ENCODE data around the gene C1orf115. TPM values are rescaled to one million over a fixed set of nuclear protein-coding genes. Genes with fewer than 3 reads are reported as not detected.

The C1orf115 gene
- total and polyA plus RNA-seq, 9 of the 15 experiments (the other 6 are each of a cell fraction or from before 2014, with no cell fraction given) = not detected

- H3K9me3 ChIP-seq (replicated peaks; ENCODE audit: control insufficient read depth, insufficient read depth, low read depth, low read length) = no peaks in the 10 kb centered on the region
- intact Hi-C loops (cut with micrococcal nuclease) (no loop called here), in situ Hi-C loops (cut with MboI) (no loop called here)
- no peaks in the 10 kb centered on the region for H3K36me3 ChIP-seq (ENCODE audit: control insufficient read depth, insufficient read depth, low read length)
- no peak for FAIRE-seq
- WGBS (ENCODE audit: insufficient coverage, low coverage, missing lambda C conversion rate) = 1% methylated on average over 3 of the region's 3 CpGs
- H3K4me3 ChIP-seq = no peak overlapping the region
- no peaks in the 10 kb centered on the region for H3K9me1 ChIP-seq (ENCODE audit: control insufficient read depth, insufficient read depth, low read length)
- H3K27me3 ChIP-seq (ENCODE audit: control insufficient read depth in 2 of 2, insufficient read depth in 2 of 2, low read length in 2 of 2) = peaks cover 2 to 14% of the 10 kb centered on the region in 2 experiments; a peak in 2 of 5 replicates
- no peak overlapping the region for H3K27ac ChIP-seq (ENCODE audit: extremely low read depth, low read depth, low read length)
- no peak overlapping the region for H3K4me2 ChIP-seq (ENCODE audit: insufficient read depth, low read length)
- TF ChIP-seq ETV1 (tag; conservative IDR thresholded peaks at IDR 0.05; ENCODE audit: low read depth) = no peak
- TF ChIP-seq MECOM (CRISPR knock-in tag; IDR thresholded peaks at IDR 0.05) = no peak
- 0 out of 6 replicates have a peak, but pooled peaks of 1 of the 3 experiments have one; percentile 35 for TF ChIP-seq CTCF (IDR thresholded peaks at IDR 0.05 in 2 of 3, conservative IDR thresholded peaks at IDR 0.05 in 1 of 3; ENCODE audit: insufficient read depth in 2 of 3, low read depth in 1 of 3, low read length in 3 of 3)
- ChIA-PET CTCF (ENCODE audit: low intra/inter-chr PET ratio) (interaction anchor here (0.5 kb wide), 1 partner anchor 103 kb away, joined by 4 read pairs; no protein-coding TSS in a partner anchor), POLR2A (no interaction called here)
- no peaks in the 10 kb centered on the region for H3K79me2 ChIP-seq (ENCODE audit: control insufficient read depth, insufficient read depth, low read length)
- H4K20me1 ChIP-seq (replicated peaks; ENCODE audit: control insufficient read depth, insufficient read depth, low read length) = no peaks in the 10 kb centered on the region
- H2AFZ ChIP-seq (ENCODE audit: low read depth, low read length) = no peak overlapping the region
- DNase-seq (ENCODE audit: extremely low read depth in 1 of 4, low spot score in 3 of 4) = no peak
- BruUV-seq (replicated peaks) = no TSS peak
- peaks cover 0 to 7% of the 10 kb centered on the region in 2 experiments; a peak in 1 of 5 replicates for H3K4me1 ChIP-seq (replicated peaks in 1 of 2; ENCODE audit: control insufficient read depth in 2 of 2, insufficient read depth in 2 of 2, low read length in 2 of 2)
- peak; percentile 59 for ATAC-seq
- no peak overlapping the region for H3K9ac ChIP-seq (ENCODE audit: insufficient read depth in 1 of 2, low read depth in 2 of 2, low read length in 2 of 2)
These were observed 4.3 kb upstream of the C1orf115 start for GRCh38 chr1:220685879-220686278.

- H3K27ac ChIP-seq (ENCODE audit: extremely low read depth, low read depth, low read length) = no peak overlapping the region
- ATAC-seq = peak; percentile 84
- in situ Hi-C loops (cut with MboI) = no loop called here
- peak in 1 of 4 experiments; percentile 40 for DNase-seq (ENCODE audit: extremely low read depth in 1 of 4, low spot score in 3 of 4)
- H2AFZ ChIP-seq (ENCODE audit: low read depth, low read length) = peak overlapping the region; percentile 45
- CTCF ChIA-PET (ENCODE audit: low intra/inter-chr PET ratio) = no interaction called here
- peaks cover 4 to 16% of the 10 kb centered on the region in 2 experiments; a peak in 2 of 5 replicates for H3K27me3 ChIP-seq (ENCODE audit: control insufficient read depth in 2 of 2, insufficient read depth in 2 of 2, low read length in 2 of 2)
- H3K9ac ChIP-seq (ENCODE audit: insufficient read depth in 1 of 2, low read depth in 2 of 2, low read length in 2 of 2) = no peak overlapping the region
- H3K36me3 ChIP-seq (ENCODE audit: control insufficient read depth, insufficient read depth, low read length) = no peaks in the 10 kb centered on the region
- H3K4me1 ChIP-seq (replicated peaks in 1 of 2; ENCODE audit: control insufficient read depth in 2 of 2, insufficient read depth in 2 of 2, low read length in 2 of 2) = peaks cover 0 to 7% of the 10 kb centered on the region in 2 experiments; a peak in 1 of 5 replicates
- no peaks in the 10 kb centered on the region for H3K9me1 ChIP-seq (ENCODE audit: control insufficient read depth, insufficient read depth, low read length)
- no peaks in the 10 kb centered on the region for H4K20me1 ChIP-seq (replicated peaks; ENCODE audit: control insufficient read depth, insufficient read depth, low read length)
- no peak overlapping the region for H3K4me2 ChIP-seq (ENCODE audit: insufficient read depth, low read length)
- WGBS (ENCODE audit: insufficient coverage, low coverage, missing lambda C conversion rate) = 0% methylated on average over 5 of the region's 5 CpGs
- no peaks in the 10 kb centered on the region for H3K9me3 ChIP-seq (replicated peaks; ENCODE audit: control insufficient read depth, insufficient read depth, low read depth, low read length)
- no TSS peak for BruUV-seq (replicated peaks)
- POLR2A ChIA-PET = no interaction called here
- H3K4me3 ChIP-seq = no peak overlapping the region
- FAIRE-seq = peak; percentile 58
- intact Hi-C loops (cut with micrococcal nuclease) = no loop called here
- TF ChIP-seq CHD2 (IDR thresholded peaks at IDR 0.05; ENCODE audit: low read depth, low read length) (peak; percentile 91), SRF (CRISPR knock-in tag; IDR thresholded peaks at IDR 0.05) (0 out of 4 replicates have a peak, but pooled peaks of 1 of the 2 experiments have one; percentile 19), WHSC1 (IDR thresholded peaks at IDR 0.05; ENCODE audit: low read length) (no peak), NFE2 (IDR thresholded peaks at IDR 0.05; ENCODE audit: low read depth) (peak; percentile 42; the same call in 1 of the 2 replicates)
- no peaks in the 10 kb centered on the region for H3K79me2 ChIP-seq (ENCODE audit: control insufficient read depth, insufficient read depth, low read length)
These were observed 2.4 kb upstream of the C1orf115 start for GRCh38 chr1:220687809-220688208.
